ENCODE data around the gene SCRT2. TPM values are rescaled to one million over a fixed set of nuclear protein-coding genes. Genes with fewer than 3 reads are reported as not detected.

Gene SCRT2
- total RNA-seq, 4 donors from 2014 or later = not detected

GRCh38 chr20:701401-702129 lies 26.0 kb upstream of the SCRT2 start:
- no peak for DNase-seq (ENCODE audit: low spot score in 2 of 2)

GRCh38 chr20:699811-700338 lies 24.3 kb upstream of the SCRT2 start:
- Histone ChIP-seq H3K9me3 (no peaks in the 10 kb centered on the region), H3K27ac (no peak overlapping the region), H3K27me3 (peaks cover 0 to 8% of the 10 kb centered on the region in 2 donors), H3K36me3 (no peaks in the 10 kb centered on the region), H3K4me1 (no peaks in the 10 kb centered on the region), H3K4me3 (no peak overlapping the region)
- 26 to 36% methylated on average over 9 to 10 of the region's 10 CpGs for WGBS, 2 donors
- no peak for DNase-seq (ENCODE audit: low spot score in 2 of 2)
- TF ChIP-seq CTCF (IDR thresholded peaks at IDR 0.05) = no peak
- TF ChIP-seq POLR2A (IDR thresholded peaks at IDR 0.05) = no peak
- TF ChIP-seq EP300 (IDR thresholded peaks at IDR 0.05) = no peak

More at GRCh38 chr20:701401-702129, 26.0 kb upstream of the SCRT2 start:
- Histone ChIP-seq H3K4me3 (no peak overlapping the region), H3K27me3 (peaks cover 0 to 13% of the 10 kb centered on the region in 2 donors), H3K27ac (no peak overlapping the region), H3K9me3 (no peaks in the 10 kb centered on the region), H3K4me1 (no peaks in the 10 kb centered on the region), H3K36me3 (no peaks in the 10 kb centered on the region)
- WGBS, 2 donors = 66 to 68% methylated on average over 6 of the region's 6 CpGs
- TF ChIP-seq EP300 (IDR thresholded peaks at IDR 0.05) = no peak
- no peak for TF ChIP-seq CTCF (IDR thresholded peaks at IDR 0.05)
- TF ChIP-seq POLR2A (IDR thresholded peaks at IDR 0.05) = no peak

GRCh38 chr20:699342-699741 lies 23.7 kb upstream of the SCRT2 start:
- no peak for DNase-seq (ENCODE audit: low spot score in 2 of 2)
- WGBS, 2 donors = 57 to 70% methylated on average over 6 of the region's 6 CpGs
- no peaks in the 10 kb centered on the region for H3K4me1 ChIP-seq
- H3K4me3 ChIP-seq = no peak overlapping the region
- H3K27ac ChIP-seq = no peak overlapping the region
- no peaks in the 10 kb centered on the region for H3K36me3 ChIP-seq
- TF ChIP-seq POLR2A (IDR thresholded peaks at IDR 0.05) = no peak
- TF ChIP-seq EP300 (IDR thresholded peaks at IDR 0.05) = no peak
- TF ChIP-seq CTCF (IDR thresholded peaks at IDR 0.05) = no peak
- H3K9me3 ChIP-seq = no peaks in the 10 kb centered on the region
- H3K27me3 ChIP-seq = peaks cover 0 to 8% of the 10 kb centered on the region in 2 donors

- Histone ChIP-seq H3K4me1 (no peaks in the 10 kb centered on the region), H3K27ac (no peak overlapping the region), H3K27me3 (peaks cover 0 to 8% of the 10 kb centered on the region in 2 donors), H3K36me3 (no peaks in the 10 kb centered on the region), H3K9me3 (no peaks in the 10 kb centered on the region), H3K4me3 (no peak overlapping the region)
- WGBS, 2 donors = 57 to 72% methylated on average over 6 of the region's 6 CpGs
- DNase-seq (ENCODE audit: low spot score in 2 of 2) = no peak
- TF ChIP-seq CTCF (IDR thresholded peaks at IDR 0.05) = no peak
- no peak for TF ChIP-seq POLR2A (IDR thresholded peaks at IDR 0.05)
- TF ChIP-seq EP300 (IDR thresholded peaks at IDR 0.05) = no peak
Observed at GRCh38 chr20:698276-698675, 22.7 kb upstream of the SCRT2 start.

- no peak for TF ChIP-seq EP300 (IDR thresholded peaks at IDR 0.05)
- Histone ChIP-seq H3K4me3 (no peak overlapping the region), H3K4me1 (no peaks in the 10 kb centered on the region), H3K9me3 (no peaks in the 10 kb centered on the region), H3K36me3 (no peaks in the 10 kb centered on the region), H3K27ac (no peak overlapping the region), H3K27me3 (peaks cover 0 to 8% of the 10 kb centered on the region in 2 donors)
- WGBS, 2 donors = 62 to 72% methylated on average over 9 of the region's 9 CpGs
- no peak for DNase-seq (ENCODE audit: low spot score in 2 of 2)
Observed at GRCh38 chr20:697826-698225, 22.2 kb upstream of the SCRT2 start.
